ENCODE measurements around the gene GYPC.

GYPC gene

GRCh38 chr2:126736133-126736874 lies 80.3 kb downstream of the GYPC start:
- DNase-seq, result no peak

GRCh38 chr2:126739141-126739540 lies 83.2 kb downstream of the GYPC start:
- no peak for DNase-seq

GRCh38 chr2:126744640-126745039 lies 88.7 kb downstream of the GYPC start:
- no peak for DNase-seq
